HG03135 (cell line): ENCODE measurements around the gene ATXN2.

Experiments
- ATAC-seq: cut with Tn5 transposase; IDR thresholded peaks from one replicate; pipeline ENCODE4 v1.9.1; 2021; ENCODE audit warnings: mild to moderate bottlenecking, moderate library complexity; ENCODE audit not compliant: unreplicated experiment

ATXN2 gene

DNA sequence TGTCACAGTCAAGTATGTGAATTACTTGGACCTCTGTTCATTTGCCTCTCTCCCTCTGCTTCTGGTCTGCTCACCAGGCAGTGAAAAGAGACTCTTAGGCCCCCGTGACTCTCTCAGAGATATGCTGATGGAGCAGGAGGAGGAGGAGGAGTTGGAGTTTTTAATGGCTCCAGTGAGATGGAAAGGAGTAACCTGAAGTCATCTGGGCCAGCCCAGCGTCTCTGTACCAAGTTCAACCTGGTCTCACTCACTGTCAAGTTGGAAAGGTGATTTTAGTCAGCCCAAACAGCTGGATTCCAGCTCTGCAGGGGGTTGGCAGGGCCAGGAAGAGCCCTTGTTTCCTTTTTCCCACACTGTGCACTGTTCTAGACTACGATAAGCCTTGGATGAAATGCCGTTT, 144.8 kb downstream of the ATXN2 start:
- no peak for ATAC-seq

- ATAC-seq, result no peak
Observed at GRCh38 chr12:111453071-111453989, 145.8 kb downstream of the ATXN2 start.

- no peak for ATAC-seq
Observed at GRCh38 chr12:111451649-111452129, 147.4 kb downstream of the ATXN2 start.

DNA sequence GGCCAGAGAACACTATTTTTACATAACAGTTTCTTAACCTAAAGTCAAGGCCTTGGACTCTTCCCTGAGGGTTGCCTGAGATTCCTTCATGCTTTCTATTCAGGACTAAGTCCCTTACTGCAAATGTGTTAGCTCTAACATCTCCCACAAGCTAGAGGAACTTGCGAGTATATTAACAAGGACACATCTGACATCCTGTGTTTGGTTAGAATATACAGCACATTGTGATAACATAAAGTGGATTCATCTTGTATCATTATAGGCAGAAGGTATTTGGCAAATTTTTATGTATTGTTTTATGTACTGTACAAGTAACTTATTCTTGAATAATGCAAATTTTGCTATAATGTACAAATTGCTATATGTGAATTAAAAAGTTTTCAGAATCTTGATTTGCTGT, 147.9 kb downstream of the ATXN2 start:
- no peak for ATAC-seq

DNA sequence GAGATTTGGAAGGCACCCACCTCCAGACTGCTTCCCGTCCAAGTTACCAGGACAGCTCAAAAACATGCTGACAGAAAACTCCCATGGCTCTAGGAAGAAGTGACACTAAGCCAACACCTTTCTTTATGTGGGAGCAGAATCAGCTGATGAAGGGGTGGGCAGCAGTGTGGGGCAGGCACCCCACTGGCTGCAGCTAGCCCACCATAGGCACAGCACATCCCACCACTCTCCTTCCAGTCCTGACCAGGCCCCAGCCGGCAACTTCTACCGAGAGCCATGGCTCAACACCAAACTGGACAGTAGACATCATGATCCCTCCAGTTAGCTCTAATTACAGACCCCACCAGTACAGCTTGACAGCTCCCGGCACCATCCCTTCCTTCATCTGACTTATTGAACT, 148.4 kb downstream of the ATXN2 start:
- ATAC-seq, result no peak

GRCh38 chr12:111448846-111449790, 150.0 kb downstream of the ATXN2 start:
- ATAC-seq, result no peak

DNA sequence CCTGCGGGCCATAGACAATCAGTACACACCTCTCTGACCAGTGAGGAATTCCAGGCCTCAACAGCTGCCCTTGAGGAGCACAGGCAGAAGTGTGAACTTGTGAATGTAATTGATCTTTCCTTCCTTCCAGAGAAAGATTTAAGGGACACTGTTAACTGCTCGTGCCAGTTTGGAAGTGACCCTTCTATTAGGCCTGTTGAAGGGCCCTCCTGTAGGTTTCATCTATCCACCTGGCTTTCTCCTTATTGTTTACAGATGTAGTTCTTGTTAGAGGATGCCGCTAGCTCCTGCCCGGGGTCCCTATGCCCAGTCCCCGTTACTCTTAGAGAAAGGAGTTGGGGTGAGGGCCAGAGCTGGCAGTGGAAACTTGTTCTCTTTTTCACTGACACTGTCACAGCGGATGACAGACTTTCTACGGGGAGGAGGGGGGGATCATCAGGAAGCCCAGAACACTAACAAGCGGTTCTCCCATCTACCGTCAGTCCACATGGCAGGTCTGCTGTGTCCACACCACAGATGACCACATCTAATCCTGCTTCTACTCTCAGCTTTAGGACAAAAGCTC, 150.8 kb downstream of the ATXN2 start:
- no peak for ATAC-seq

- no peak for ATAC-seq
Observed at GRCh38 chr12:111447571-111448265, 151.4 kb downstream of the ATXN2 start.

GRCh38 chr12:111446631-111447570, 152.2 kb downstream of the ATXN2 start:
- ATAC-seq, result no peak

GRCh38 chr12:111445726-111446581, 153.2 kb downstream of the ATXN2 start:
- ATAC-seq, result no peak

DNA sequence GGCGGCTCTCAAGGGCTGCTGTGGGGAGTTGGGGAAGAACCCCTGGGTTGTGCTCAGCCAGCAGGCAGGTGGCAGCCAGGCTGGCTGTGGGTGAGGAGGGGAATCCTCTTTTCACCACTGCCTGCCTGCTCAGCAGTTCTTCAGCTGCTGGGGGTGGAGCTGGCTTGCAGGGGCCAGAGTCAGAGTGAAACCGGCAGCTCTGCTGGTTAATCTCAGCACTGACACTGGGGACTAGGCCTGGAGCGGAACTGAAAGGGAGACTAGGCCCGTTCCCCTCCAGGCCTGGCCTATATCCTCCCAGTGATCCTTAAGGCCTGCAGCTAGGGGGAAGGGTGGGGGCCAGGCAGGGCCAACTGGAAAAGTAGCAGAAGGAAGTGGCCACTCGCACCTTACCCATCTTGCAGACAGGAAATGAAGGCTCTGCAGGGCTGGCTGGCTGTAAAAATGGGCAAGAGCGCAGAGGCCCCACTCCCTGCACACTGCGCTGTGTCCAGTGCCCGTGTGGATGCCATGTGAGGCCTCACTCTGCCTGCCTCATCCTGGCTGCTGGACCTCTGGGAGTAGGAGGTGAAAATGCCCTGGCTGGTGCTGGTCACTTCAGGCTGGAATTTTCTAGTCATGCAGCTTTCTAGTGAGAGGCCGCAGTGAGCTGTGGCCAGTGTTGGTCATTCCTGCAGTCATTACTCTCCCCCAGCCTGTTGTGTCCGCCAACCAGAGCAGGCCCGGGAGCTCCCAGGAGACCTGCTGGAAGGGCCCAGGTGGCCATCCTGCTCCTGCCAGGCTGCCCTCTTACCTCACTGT, 154.0 kb downstream of the ATXN2 start:
- peak; percentile 90 for ATAC-seq

GRCh38 chr12:111444314-111444924, 154.7 kb downstream of the ATXN2 start:
- ATAC-seq, result peak; percentile 38

GRCh38 chr12:111443586-111443985, 155.5 kb downstream of the ATXN2 start:
- ATAC-seq, result no peak

- ATAC-seq, result no peak
Observed at GRCh38 chr12:111443086-111443485, 156.0 kb downstream of the ATXN2 start.

DNA sequence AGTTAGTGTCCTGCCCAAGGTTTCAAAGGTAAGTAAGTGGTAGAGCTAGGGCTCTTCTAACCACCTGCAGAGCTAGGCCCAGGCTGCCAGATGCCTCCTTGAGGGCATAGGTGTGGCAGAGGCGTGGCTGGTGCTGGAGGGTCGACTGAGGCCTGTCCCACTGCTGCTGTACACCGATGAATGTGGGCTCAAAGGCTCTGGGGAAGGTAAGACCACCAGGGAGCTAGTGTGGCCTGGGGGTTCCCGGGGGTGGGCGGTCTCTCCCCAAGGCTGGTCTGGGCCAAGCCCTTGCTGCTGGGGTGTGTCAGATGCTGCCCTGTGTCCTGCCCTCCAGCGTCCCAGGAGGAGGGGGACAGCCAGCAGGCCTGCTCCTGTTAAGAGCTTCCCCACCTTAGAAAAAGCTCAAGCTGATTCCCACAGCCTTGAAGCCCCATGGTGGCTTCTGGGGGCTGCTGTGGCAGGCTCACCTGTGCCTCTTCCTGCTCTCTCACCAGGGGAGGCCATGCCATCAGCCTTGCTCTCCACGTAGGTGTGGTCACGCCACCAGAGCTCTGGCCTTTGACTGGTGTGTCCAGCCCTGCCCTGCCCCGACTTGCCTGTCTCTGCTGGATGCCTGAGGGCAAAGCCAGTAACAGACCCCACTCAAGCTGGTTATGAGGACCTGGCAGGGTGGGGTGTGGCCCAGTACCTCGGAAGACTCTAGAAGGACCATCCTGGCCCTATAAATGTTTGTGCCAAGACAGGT, 156.6 kb downstream of the ATXN2 start:
- no peak for ATAC-seq

DNA sequence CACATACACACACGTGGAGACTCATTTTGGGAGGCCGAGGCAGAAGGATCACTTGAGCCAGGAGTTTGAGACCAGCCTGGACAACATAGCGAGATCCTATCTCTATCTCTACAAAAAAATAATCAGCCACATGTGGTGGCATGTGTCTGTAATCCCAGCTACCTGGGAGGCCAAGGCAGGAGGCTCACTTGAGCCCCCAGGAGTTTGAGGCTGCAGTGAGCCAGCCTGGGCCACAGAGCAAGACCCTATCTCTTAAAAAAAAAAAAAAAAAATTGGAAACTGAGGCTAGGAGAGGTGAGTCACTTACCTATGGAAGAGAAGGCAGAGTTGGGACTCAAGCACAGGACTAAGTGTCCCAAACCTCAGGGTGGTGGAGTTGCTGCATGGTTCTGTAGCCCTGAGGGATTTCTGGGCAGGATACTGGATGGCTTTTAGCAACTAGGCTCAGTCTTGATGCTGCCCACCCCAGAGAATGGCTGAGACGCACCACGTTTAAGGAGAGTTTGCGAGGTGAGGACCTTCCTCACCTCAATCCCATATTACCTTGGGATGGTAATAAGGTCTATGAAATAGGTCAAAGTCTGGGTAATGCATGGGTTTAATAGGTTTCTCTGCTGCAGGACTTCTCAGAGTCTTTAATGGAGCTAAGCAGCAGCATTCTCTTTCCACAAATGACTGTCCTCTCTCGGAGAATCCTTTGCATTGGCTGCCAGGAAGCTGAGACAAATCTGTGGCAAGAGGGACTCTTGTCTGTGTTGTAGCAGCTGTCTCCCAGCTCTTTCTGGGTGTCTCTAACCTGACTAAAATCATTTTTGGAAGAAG, 157.8 kb downstream of the ATXN2 start:
- ATAC-seq, result no peak
